ENCODE measurements around the gene INPP5J.
"Not testable (repeated sequence)": the region's sequence is repeated elsewhere in the genome, so short reads cannot be mapped to it uniquely, and the experiment has no call there.

DNA sequence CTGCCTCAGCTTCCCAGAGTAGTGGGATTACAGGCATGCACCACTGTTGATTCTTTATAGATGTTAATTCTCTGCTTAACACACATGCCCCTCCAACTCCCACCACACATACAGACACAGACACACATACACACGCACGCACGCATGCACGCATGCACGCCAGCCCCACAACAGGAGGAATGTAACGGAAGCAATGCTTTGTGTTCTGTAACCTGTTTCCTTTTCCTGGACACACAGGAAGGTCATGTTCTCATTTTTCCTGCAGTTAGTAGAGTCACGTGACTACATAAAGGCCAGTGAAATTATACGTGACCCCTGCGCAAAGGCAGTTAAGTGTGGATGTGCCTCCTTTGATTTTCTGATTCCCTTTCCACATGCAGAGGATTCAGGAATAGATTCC lies 49.6 kb upstream of the INPP5J start:
- TF ChIP-seq, protein P1, sequence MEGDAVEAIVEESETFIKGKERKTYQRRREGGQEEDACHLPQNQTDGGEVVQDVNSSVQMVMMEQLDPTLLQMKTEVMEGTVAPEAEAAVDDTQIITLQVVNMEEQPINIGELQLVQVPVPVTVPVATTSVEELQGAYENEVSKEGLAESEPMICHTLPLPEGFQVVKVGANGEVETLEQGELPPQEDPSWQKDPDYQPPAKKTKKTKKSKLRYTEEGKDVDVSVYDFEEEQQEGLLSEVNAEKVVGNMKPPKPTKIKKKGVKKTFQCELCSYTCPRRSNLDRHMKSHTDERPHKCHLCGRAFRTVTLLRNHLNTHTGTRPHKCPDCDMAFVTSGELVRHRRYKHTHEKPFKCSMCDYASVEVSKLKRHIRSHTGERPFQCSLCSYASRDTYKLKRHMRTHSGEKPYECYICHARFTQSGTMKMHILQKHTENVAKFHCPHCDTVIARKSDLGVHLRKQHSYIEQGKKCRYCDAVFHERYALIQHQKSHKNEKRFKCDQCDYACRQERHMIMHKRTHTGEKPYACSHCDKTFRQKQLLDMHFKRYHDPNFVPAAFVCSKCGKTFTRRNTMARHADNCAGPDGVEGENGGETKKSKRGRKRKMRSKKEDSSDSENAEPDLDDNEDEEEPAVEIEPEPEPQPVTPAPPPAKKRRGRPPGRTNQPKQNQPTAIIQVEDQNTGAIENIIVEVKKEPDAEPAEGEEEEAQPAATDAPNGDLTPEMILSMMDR (conservative IDR thresholded peaks at IDR 0.05; ENCODE audit: low read depth, low read length) = not testable (repeated sequence)
- not testable (repeated sequence) for TF ChIP-seq EZH2 (IDR thresholded peaks at IDR 0.05; ENCODE audit: borderline replicate concordance, low read depth, low read length, poor library complexity, severe bottlenecking)

All from A673 (cell line).